ENCODE results near the gene PRCP. TPM values are rescaled to one million over a fixed set of nuclear protein-coding genes. Genes with fewer than 3 reads are reported as not detected.

PRCP gene
- total RNA-seq, 1 experiment from 2014 or later = 56.7 TPM

GRCh38 chr11:82903843-82904586, 3.8 kb upstream of the PRCP start:
- Histone ChIP-seq H3K27me3 (ENCODE audit: insufficient read depth, low read length) (no peaks in the 10 kb centered on the region), H4K20me1 (ENCODE audit: control insufficient read depth, insufficient read depth, insufficient read length) (no peaks in the 10 kb centered on the region), H3K4me2 (ENCODE audit: insufficient read depth, insufficient read length, low read length) (no peak overlapping the region), H2BK12ac (ENCODE audit: insufficient read length, low read depth, low read length) (no peak overlapping the region), H3K79me1 (ENCODE audit: insufficient read depth, low read depth, low read length, poor library complexity, severe bottlenecking) (no peaks in the 10 kb centered on the region), H3K14ac (ENCODE audit: insufficient read depth, low read length) (no peak overlapping the region), H3K4ac (ENCODE audit: low read depth, low read length) (no peak overlapping the region), H4K8ac (replicated peaks; ENCODE audit: insufficient read length, low read depth, low read length) (no peak overlapping the region), H3K4me1 (ENCODE audit: insufficient read depth, low read length) (peaks cover 4% of the 10 kb centered on the region; the same call in 1 of the 2 replicates), H3K23ac (ENCODE audit: insufficient read length, low read depth, low read length) (no peak overlapping the region), H3K9ac (ENCODE audit: extremely low read depth, insufficient read length, low read length) (no peak overlapping the region), H3K23me2 (ENCODE audit: insufficient read length, low read depth, low read length, poor library complexity, severe bottlenecking) (peaks cover 16% of the 10 kb centered on the region), H3K9me3 (ENCODE audit: control insufficient read depth, low read depth, low read length) (no peaks in the 10 kb centered on the region), H2BK5ac (ENCODE audit: insufficient read length, low read length) (no peak overlapping the region), H3K18ac (ENCODE audit: insufficient read length, low read depth, low read length) (no peak overlapping the region), H2BK20ac (ENCODE audit: low read depth, low read length, poor library complexity, severe bottlenecking) (no peak overlapping the region), H4K5ac (ENCODE audit: insufficient read length, low read depth, low read length) (no peak overlapping the region), H2BK15ac (ENCODE audit: low read depth, low read length) (no peak overlapping the region), H3T11ph (ENCODE audit: low read length) (no peak overlapping the region), H2AK5ac (ENCODE audit: insufficient read length, low read length) (no peak overlapping the region), H3K27ac (ENCODE audit: insufficient read length, low read depth, low read length) (no peak overlapping the region), H3K56ac (ENCODE audit: insufficient read length, low read depth, low read length) (no peak overlapping the region), H3K79me2 (ENCODE audit: insufficient read depth, low read length) (peaks cover 11% of the 10 kb centered on the region; the same call in 1 of the 2 replicates), H2BK120ac (ENCODE audit: low read depth, low read length, poor library complexity, severe bottlenecking) (no peak overlapping the region), H2AFZ (ENCODE audit: low read length) (no peak overlapping the region), H4K91ac (ENCODE audit: insufficient read length, low read depth, low read length) (no peak overlapping the region)
- no peaks in the 10 kb centered on the region for H3K27me3 Mint-ChIP-seq (ENCODE audit: low read depth)
- no peaks in the 10 kb centered on the region for H3K36me3 Mint-ChIP-seq (ENCODE audit: insufficient read depth in 1 of 3, low read depth in 3 of 3)
- WGBS (ENCODE audit: extremely low coverage, insufficient read length, low lambda C conversion rate) = no CpG with 5 or more reads among the region's 3 CpGs
- peaks cover 43 to 44% of the 10 kb centered on the region in 2 experiments for H3K4me1 Mint-ChIP-seq
- no peak overlapping the region for H3K27ac Mint-ChIP-seq
- DNase-seq = no peak
- no peak for TF ChIP-seq CTCF (conservative IDR thresholded peaks at IDR 0.05)
- H3K4me3 Mint-ChIP-seq = no peak overlapping the region
- no peaks in the 10 kb centered on the region; a peak in 1 of 5 replicates for H3K9me3 Mint-ChIP-seq
